C4-2B (cell line): ENCODE data around the gene CILP.

ENCODE experiments used
- ZFX ChIP-seq: fragments of 450-650 bp; IDR thresholded peaks from 2 replicates; pipeline ENCODE4 v1.6.1; 2017
- TF ChIP-seq, protein P1 (sequence below): fragments of 450-650 bp; conservative IDR thresholded peaks from 2 replicates; pipeline ENCODE4 v1.5.1; 2017; ENCODE audit warnings: mild to moderate bottlenecking

DNA sequence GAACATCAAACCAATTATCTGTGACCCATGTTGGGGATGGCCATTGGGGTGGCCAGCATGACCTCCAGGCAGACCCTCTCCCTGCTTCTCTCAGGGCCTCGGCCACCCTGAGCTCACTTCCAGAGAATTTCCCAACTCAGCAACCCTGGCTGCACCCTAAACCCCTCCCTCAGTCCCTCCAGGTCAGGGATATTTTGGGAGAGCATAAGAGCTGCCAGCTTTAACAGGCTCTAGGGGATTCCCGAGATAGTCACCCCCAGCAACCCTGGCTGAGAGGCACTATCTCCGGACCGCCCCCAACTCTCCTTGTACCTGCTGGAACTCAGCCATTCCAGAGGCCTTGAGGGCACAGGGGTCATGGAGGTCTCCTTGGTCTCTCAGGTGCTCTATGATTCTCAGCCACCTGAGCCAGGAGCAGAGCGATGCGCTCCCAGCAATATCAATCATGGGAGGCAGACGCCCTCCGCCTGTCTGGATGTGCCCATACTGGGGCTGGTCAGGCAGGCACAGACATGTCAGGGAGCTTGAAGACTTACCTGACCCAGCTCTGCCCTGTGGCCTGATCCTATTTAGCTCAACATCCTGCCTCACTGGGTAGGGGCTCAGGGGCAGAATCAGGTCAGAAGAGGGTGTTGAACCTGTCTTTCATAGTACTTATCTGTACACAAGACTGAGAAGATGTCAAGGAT lies 34.9 kb upstream of the CILP start:
- TF ChIP-seq, protein P1, sequence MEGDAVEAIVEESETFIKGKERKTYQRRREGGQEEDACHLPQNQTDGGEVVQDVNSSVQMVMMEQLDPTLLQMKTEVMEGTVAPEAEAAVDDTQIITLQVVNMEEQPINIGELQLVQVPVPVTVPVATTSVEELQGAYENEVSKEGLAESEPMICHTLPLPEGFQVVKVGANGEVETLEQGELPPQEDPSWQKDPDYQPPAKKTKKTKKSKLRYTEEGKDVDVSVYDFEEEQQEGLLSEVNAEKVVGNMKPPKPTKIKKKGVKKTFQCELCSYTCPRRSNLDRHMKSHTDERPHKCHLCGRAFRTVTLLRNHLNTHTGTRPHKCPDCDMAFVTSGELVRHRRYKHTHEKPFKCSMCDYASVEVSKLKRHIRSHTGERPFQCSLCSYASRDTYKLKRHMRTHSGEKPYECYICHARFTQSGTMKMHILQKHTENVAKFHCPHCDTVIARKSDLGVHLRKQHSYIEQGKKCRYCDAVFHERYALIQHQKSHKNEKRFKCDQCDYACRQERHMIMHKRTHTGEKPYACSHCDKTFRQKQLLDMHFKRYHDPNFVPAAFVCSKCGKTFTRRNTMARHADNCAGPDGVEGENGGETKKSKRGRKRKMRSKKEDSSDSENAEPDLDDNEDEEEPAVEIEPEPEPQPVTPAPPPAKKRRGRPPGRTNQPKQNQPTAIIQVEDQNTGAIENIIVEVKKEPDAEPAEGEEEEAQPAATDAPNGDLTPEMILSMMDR: no peak
- TF ChIP-seq ZFX: no peak
